PC-3 (cell line): ENCODE data around the gene TOB2.

ENCODE experiments used
- EZH2 ChIP-seq: fragments of 300-600 bp; sonication (generic); IDR thresholded peaks from one replicate; pipeline ENCODE4 v1.6.1; 2017; ENCODE audit warnings: antibody characterized with exemption, mild to moderate bottlenecking, low read length; ENCODE audit not compliant: unreplicated experiment
- EZH2phosphoT487 ChIP-seq: fragments of 300-600 bp; sonication (generic); IDR thresholded peaks from 2 replicates; pipeline ENCODE4 v1.6.1; 2018; ENCODE audit warnings: mild to moderate bottlenecking, antibody characterized with exemption, low read length, borderline replicate concordance
- TF ChIP-seq, protein P1 (sequence below): fragments of 300-600 bp; sonication (generic); conservative IDR thresholded peaks from 2 replicates; pipeline ENCODE4 v1.5.1; 2017; ENCODE audit warnings: antibody characterized with exemption, low read depth, mild to moderate bottlenecking, low read length

DNA sequence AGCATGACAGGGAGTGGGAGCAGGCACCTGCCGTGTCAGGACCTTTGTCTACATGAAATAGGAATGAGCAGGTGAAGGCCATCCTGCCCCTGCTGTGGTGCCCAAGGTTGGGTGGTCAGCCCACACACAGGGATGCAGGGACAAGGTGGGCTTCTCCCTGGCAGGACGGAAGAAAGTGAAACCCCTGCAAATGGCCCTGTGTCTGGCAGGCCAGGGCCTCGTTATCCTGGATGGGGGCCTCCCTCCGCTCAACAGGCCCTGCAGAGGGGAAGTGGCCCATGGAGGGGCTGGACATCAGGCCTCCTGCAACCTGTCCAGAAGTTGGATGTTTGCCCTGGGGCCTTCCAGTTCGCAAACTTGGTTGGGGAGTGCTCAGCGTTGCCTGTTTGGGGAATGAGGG is 14.9 kb downstream of the TOB2 start:
- TF ChIP-seq, protein P1, sequence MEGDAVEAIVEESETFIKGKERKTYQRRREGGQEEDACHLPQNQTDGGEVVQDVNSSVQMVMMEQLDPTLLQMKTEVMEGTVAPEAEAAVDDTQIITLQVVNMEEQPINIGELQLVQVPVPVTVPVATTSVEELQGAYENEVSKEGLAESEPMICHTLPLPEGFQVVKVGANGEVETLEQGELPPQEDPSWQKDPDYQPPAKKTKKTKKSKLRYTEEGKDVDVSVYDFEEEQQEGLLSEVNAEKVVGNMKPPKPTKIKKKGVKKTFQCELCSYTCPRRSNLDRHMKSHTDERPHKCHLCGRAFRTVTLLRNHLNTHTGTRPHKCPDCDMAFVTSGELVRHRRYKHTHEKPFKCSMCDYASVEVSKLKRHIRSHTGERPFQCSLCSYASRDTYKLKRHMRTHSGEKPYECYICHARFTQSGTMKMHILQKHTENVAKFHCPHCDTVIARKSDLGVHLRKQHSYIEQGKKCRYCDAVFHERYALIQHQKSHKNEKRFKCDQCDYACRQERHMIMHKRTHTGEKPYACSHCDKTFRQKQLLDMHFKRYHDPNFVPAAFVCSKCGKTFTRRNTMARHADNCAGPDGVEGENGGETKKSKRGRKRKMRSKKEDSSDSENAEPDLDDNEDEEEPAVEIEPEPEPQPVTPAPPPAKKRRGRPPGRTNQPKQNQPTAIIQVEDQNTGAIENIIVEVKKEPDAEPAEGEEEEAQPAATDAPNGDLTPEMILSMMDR = no peak
- TF ChIP-seq EZH2 = no peak
- no peak for TF ChIP-seq EZH2phosphoT487
